Effector memory CD4-positive, alpha-beta T cell (primary cell): ENCODE results near the gene ZNF619.
A peak's percentile ranks its signal among the peaks of the same experiment; 100 is the strongest.
"Not testable (repeated sequence)": the region's sequence is repeated elsewhere in the genome, so short reads cannot be mapped to it uniquely, and the experiment has no call there.

ENCODE experiments used
- DNase-seq, 3 donors: peaks; one replicate each; pipeline ENCODE4 v3.0.0-alpha.2; 2020
- H3K27ac ChIP-seq: 2 replicates; pipeline ENCODE4 v1.7.0; 2013; ENCODE audit warnings: mild to moderate bottlenecking, low read length, moderate library complexity; ENCODE audit not compliant: insufficient read depth, poor library complexity, severe bottlenecking
- H3K27me3 ChIP-seq: replicated peaks from 2 replicates; pipeline ENCODE4 v1.7.0; 2013; ENCODE audit warnings: mild to moderate bottlenecking, low read length; ENCODE audit not compliant: insufficient read depth, control insufficient read depth, poor library complexity, severe bottlenecking
- H3K36me3 ChIP-seq: 2 replicates; pipeline ENCODE4 v1.7.0; 2013; ENCODE audit warnings: mild to moderate bottlenecking, low read length, moderate library complexity; ENCODE audit not compliant: control insufficient read depth, insufficient read depth
- H3K4me1 ChIP-seq: 2 replicates; pipeline ENCODE4 v1.7.0; 2013; ENCODE audit warnings: low read length, mild to moderate bottlenecking; ENCODE audit not compliant: control insufficient read depth, insufficient read depth, poor library complexity, severe bottlenecking
- H3K4me3 ChIP-seq: 2 replicates; pipeline ENCODE4 v1.7.0; 2013; ENCODE audit warnings: low read length, low read depth, mild to moderate bottlenecking; ENCODE audit not compliant: insufficient read depth, poor library complexity, severe bottlenecking
- H3K9me3 ChIP-seq: 2 replicates; pipeline ENCODE4 v1.7.0; 2013; ENCODE audit warnings: mild to moderate bottlenecking, low read length, moderate library complexity; ENCODE audit not compliant: control insufficient read depth

The ZNF619 gene

DNA sequence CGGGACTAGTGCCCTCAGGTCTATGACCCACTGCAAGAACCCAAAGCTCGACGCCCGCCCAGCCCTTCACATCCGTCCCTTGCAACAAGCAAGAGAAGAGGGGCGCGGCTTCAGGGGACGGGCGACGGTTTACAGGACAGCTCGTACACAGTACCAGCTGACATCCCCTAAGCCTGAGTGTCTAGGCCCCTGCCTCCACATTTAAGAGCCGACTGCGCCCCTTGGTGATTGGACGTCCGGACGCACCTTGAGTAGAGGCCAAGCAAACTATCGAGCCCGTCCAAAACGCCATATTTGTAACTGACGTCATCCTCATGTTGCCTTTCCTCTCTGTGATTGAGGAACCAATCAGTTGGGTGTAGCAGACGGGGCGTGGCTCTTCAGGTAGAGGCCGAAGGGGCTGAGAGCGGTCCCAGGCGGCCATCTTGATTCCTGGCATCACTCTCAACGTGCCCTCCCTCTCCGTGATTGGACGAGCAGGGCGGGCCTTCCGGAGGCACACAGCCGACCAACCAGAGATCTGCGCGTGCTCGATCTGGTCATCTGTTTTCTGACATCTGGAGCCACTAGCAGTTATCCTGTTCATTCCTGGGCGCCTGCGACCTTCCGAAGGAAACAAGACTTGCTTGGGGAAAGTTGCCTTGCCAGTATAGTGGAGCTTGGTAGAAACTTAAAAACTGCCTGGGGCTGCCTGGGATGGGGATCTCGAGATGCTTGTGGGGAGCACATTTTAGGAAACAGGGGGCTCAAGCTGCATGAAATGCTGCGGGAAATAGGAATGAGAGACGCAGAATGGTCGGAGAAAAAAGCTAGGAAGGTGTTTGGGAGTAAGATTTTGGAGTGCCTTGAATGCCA is 23.8 kb upstream of the ZNF619 start:
- DNase-seq: peak; percentile 90 to 95 (median 95)
- H3K36me3 ChIP-seq: no peaks in the 10 kb centered on the region
- H3K4me1 ChIP-seq: peaks cover 10% of the 10 kb centered on the region
- H3K9me3 ChIP-seq: no peaks in the 10 kb centered on the region
- H3K27ac ChIP-seq: peak overlapping the region; percentile 95
- peak overlapping the region; percentile 79 for H3K4me3 ChIP-seq
- no peaks in the 10 kb centered on the region for H3K27me3 ChIP-seq

DNA sequence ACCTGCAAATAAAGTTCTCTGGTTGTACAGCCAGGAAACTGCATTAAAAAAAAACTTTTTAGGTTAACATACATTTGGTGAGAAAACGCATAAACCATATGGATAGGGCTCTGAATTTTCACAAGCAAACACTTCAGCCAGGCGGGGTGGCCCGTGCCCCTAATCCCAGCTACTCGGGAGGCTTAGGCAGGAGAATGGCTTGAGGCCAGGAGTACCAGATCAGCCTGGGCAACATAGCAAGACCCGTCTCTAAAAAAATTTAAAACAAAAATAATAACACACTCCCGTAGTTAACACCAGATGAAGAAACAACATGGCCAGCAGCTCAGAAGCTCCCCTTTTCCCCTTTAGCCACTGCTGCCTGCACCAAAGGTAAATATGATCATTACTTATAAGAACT is 23.0 kb upstream of the ZNF619 start:
- H3K27me3 ChIP-seq: no peaks in the 10 kb centered on the region
- no peak for DNase-seq
- no peak overlapping the region for H3K27ac ChIP-seq
- H3K4me1 ChIP-seq: peaks cover 13% of the 10 kb centered on the region
- H3K4me3 ChIP-seq: no peak overlapping the region
- peaks cover 5% of the 10 kb centered on the region for H3K36me3 ChIP-seq
- no peaks in the 10 kb centered on the region for H3K9me3 ChIP-seq

DNA sequence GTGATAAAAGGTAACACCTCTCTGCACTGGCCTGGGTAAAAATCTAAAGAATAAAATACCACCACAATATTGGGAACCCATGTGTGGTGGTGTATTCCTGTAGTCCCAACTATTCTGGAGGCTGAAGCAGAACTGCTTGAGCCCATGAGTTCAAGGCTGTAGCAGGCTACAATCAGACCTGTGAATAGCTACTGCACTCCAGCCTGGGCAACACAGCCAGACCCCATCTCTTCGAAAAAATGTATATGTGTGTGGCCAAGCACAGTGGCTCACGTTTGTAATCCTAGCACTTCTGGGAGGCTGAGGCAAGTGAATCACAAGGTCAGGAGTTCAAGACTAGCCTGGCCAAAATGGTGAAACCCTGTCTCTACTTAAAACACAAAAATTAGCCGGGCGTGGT is 21.6 kb upstream of the ZNF619 start:
- no peak overlapping the region for H3K4me3 ChIP-seq
- peaks cover 16% of the 10 kb centered on the region for H3K36me3 ChIP-seq
- no peak overlapping the region for H3K27ac ChIP-seq
- no peaks in the 10 kb centered on the region for H3K27me3 ChIP-seq
- DNase-seq: no peak
- no peaks in the 10 kb centered on the region for H3K9me3 ChIP-seq
- peaks cover 16% of the 10 kb centered on the region for H3K4me1 ChIP-seq

DNA sequence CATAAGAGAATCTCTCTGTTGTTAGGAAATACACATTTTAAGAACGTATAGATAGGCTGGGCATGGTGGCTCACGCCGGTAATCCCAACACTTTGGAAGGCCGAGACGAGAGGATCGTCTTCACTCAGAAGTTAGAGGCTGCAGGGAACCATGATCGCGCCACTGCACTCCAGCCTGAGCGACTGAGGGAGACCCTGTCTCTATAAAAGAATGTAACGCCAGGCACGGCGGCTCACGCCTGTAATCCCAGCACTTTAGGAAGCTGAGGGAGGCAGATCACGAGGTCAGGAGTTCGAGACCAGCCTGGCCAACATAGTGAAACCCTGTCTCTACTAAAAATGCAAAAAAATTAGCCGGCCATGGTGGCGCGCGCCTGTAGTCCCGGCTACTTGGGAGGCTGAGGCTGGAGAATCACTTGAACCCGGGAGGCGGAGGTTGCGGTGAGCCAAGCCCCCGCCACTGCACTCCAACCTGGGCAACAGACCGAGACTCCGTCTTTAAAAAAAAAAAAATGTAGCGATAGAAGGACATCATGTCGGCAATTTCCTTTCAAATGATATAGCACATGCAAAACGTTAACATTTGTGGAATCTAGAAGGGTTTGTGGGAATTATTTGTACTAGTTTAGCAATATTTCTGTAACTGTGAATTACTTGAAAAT is 20.5 kb upstream of the ZNF619 start:
- H3K4me1 ChIP-seq: peaks cover 16% of the 10 kb centered on the region
- H3K4me3 ChIP-seq: peak overlapping the region; percentile 69
- H3K9me3 ChIP-seq: no peaks in the 10 kb centered on the region
- no peak for DNase-seq
- H3K36me3 ChIP-seq: peaks cover 19% of the 10 kb centered on the region
- peak overlapping the region; percentile 85 for H3K27ac ChIP-seq
- H3K27me3 ChIP-seq: no peaks in the 10 kb centered on the region

DNA sequence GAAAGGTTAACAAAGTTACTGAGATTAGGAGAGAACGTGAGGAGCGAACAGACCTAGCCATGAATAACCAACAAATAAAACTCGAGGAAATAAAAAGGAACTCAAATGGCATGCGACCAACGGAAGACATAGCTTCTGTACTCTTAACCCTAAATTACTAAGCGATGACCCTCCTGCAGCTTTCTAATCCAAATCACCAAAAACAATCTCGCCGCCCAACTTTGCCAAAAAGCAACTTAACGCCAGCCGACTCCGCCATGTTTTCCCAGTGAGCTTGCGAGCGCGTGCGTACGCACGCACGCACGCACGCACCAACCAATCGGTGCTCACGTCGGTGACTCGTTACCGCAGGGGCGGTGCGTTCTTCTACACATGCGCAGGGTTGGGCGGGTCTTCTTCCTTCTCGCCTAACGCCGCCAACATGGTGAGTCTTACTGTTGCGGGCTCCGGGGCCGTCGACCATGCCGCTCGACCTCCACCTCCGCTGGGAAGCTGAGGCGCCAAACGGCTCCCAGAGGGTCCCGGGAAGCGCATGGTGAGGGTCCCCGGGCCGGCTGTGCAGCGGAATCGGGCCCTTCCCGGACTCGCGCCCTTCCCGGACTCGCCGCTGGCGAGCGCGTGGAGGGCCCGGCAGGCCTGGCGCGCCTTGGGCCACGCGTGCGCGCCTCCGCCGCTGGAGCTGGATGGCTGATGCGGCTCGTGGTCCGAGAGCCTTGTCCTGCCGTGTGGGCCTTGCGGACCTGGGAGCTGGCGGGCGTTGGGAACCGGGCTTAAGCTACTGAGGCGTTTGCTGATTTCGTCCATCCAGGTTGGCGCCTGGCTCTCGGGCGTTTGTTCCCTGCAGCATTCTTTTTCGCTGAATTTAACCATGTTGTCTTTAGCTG is 19.7 kb upstream of the ZNF619 start, which contains the start of gene RPL14:
Gene RPL14, plus strand, starts transcription at position 400 of the 884 bp plus-strand sequence. Its CDS starts 133 bp downstream, at position 533.
- DNase-seq: peak; percentile 85 to 93 (median 91)
- no peaks in the 10 kb centered on the region for H3K27me3 ChIP-seq
- peaks cover 25% of the 10 kb centered on the region for H3K36me3 ChIP-seq
- H3K4me3 ChIP-seq: peak within 1 kb of the TSS; percentile 69
- H3K27ac ChIP-seq: peak within 1 kb of the TSS; percentile 85
- no peaks in the 10 kb centered on the region for H3K9me3 ChIP-seq
- peaks cover 16% of the 10 kb centered on the region for H3K4me1 ChIP-seq

DNA sequence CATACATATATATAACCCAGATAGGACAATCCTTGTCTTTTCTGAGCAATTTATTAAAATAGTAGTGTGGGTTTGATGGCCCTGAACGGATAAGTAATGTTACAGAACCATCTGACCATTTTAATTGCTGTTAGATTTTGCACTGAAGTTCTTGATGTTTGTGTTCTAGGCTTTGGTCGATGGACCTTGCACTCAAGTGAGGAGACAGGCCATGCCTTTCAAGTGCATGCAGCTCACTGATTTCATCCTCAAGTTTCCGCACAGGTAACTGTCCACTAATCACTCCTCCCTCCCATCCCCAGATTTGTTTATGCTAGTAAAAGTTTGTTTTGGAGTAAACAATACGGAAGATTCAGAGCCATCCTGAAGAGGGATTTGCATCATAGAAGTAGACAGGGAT is 18.4 kb upstream of the ZNF619 start:
- Histone ChIP-seq H3K27ac (no peak overlapping the region), H3K4me3 (no peak overlapping the region)

DNA sequence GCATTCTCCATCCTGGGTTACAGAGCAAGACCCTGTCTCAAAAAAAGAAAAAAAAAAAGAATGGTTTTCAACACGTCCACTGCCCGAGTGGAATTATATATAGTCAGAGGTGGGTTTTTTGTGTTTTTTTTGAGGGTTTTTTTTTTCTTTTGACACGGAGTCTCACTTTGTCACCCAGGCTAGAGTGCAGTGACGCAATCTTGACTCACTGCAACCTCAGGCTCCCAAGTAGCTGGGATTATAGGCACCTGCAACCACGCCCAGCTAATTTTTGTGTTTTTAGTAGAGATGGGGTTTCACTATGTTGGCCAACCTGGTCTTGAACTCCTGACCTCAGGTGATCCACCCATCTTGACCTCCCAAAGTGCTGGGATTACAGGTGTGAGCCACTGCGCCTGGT is 16.4 kb upstream of the ZNF619 start:
- H3K27me3 ChIP-seq, DNase-seq, H3K27ac ChIP-seq, H3K4me3 ChIP-seq, H3K9me3 ChIP-seq: not testable (repeated sequence)
- H3K36me3 ChIP-seq: peaks cover 40% of the 10 kb centered on the region
- H3K4me1 ChIP-seq: peaks cover 21% of the 10 kb centered on the region

More for the DNA sequence above, 18.4 kb upstream of the ZNF619 start:
- no peak for DNase-seq
- Histone ChIP-seq H3K9me3 (no peaks in the 10 kb centered on the region), H3K4me1 (peaks cover 8% of the 10 kb centered on the region), H3K27me3 (no peaks in the 10 kb centered on the region), H3K36me3 (peaks cover 32% of the 10 kb centered on the region)

DNA sequence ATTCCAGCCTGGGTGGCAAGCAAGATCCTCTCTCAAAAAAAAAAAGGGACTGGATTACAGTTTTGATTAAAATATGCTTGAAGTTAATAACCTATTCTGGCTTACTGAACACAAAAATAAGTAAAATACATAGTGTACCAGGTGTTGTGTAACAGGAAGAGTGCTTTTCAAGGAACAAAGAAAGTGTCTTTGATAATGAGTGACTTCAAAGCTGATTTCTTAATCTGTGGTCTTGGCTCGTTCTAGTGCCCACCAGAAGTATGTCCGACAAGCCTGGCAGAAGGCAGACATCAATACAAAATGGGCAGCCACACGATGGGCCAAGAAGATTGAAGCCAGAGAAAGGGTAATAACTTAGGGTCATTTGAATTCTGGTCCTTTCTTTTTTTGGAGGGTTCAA is 15.8 kb upstream of the ZNF619 start:
- Histone ChIP-seq H3K27ac (no peak overlapping the region), H3K27me3 (no peaks in the 10 kb centered on the region), H3K4me3 (no peak overlapping the region), H3K9me3 (no peaks in the 10 kb centered on the region), H3K36me3 (peaks cover 40% of the 10 kb centered on the region), H3K4me1 (peaks cover 21% of the 10 kb centered on the region)
- DNase-seq: no peak

DNA sequence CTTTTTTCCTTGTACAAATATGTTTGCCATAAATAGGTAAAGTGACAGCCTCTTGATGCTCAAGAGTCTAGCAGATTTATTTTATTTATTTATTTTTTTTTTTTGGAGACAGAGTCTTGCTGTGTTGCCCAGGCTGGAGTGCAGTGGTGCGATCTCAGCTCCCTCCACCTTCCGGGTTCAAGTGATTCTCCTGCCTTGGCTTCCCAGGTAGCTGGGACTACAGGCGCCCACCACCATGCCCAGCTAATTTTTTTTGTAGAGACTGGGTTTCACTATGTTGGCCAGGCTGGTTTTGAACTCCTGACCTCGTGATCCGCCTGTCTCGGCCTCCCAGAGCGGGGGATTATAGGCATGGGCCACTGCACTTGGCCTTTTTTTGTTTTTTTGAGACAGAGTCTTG is 14.1 kb upstream of the ZNF619 start:
- not testable (repeated sequence) for H3K27me3 ChIP-seq, DNase-seq, H3K4me3 ChIP-seq, H3K9me3 ChIP-seq, H3K27ac ChIP-seq
- Histone ChIP-seq H3K4me1 (peaks cover 21% of the 10 kb centered on the region), H3K36me3 (peaks cover 43% of the 10 kb centered on the region)
